ENCODE measurements around the gene DAZAP1. TPM values are rescaled to one million over a fixed set of nuclear protein-coding genes. Genes with fewer than 3 reads are reported as not detected.

Gene DAZAP1
- total RNA-seq, 1 experiment from 2014 or later: 360 TPM

DNA sequence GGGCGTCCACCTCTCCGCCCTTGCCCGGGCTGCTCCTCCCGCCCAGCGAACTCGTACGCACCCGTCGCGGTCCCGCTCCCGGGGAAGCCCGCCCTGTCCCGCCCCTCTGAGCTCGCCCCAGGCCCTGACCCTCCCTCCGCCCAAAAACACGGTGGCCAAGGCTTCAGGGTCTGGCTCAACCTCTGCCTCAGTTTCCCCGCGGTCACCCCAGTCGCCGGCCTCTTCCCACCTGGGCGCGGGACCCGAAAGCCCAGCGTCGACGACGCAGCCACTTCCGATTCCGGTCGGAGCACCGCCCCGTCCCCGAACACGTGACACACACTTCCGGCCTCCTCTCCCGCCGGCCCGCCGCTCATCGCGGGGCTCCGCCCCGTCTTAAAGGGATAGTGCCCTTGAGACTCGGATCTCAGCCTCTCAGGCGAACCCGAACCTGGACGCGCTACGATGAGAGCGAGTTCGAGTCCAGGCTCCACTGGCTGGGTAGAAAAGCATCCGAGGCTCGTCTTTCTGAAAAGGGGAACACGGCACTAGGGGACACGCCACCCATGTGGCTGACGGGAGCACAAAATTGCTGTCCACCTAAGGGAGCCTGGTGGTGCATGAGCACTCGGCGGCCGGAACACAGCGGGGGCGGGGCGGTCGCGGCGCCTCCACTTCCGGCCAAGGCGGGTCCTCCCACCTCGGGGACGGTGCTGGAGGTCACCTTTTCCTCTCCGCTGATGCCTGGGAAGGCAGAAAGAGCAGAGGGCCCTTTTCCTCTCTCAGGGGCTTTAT is 71.7 kb downstream of the DAZAP1 start, which contains the start of gene C19orf25 (continued):
- no peak for TF ChIP-seq ZNF263 (CRISPR knock-in tag; IDR thresholded peaks at IDR 0.05; ENCODE audit: low read depth)
- no peak for TF ChIP-seq SMAD3 (CRISPR knock-in tag; IDR thresholded peaks at IDR 0.05; ENCODE audit: borderline replicate concordance)
- TF ChIP-seq ZNF219 (CRISPR knock-in tag; IDR thresholded peaks at IDR 0.05; ENCODE audit: borderline replicate concordance): no peak
- no peak for TF ChIP-seq NFE2L1 (CRISPR knock-in tag; IDR thresholded peaks at IDR 0.05)
- TF ChIP-seq, protein P1, sequence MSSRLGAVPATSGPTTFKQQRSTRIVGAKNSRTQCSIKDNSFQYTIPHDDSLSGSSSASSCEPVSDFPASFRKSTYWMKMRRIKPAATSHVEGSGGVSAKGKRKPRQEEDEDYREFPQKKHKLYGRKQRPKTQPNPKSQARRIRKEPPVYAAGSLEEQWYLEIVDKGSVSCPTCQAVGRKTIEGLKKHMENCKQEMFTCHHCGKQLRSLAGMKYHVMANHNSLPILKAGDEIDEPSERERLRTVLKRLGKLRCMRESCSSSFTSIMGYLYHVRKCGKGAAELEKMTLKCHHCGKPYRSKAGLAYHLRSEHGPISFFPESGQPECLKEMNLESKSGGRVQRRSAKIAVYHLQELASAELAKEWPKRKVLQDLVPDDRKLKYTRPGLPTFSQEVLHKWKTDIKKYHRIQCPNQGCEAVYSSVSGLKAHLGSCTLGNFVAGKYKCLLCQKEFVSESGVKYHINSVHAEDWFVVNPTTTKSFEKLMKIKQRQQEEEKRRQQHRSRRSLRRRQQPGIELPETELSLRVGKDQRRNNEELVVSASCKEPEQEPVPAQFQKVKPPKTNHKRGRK (CRISPR knock-in tag; IDR thresholded peaks at IDR 0.05; ENCODE audit: borderline replicate concordance): no peak
- TF ChIP-seq, protein P2, sequence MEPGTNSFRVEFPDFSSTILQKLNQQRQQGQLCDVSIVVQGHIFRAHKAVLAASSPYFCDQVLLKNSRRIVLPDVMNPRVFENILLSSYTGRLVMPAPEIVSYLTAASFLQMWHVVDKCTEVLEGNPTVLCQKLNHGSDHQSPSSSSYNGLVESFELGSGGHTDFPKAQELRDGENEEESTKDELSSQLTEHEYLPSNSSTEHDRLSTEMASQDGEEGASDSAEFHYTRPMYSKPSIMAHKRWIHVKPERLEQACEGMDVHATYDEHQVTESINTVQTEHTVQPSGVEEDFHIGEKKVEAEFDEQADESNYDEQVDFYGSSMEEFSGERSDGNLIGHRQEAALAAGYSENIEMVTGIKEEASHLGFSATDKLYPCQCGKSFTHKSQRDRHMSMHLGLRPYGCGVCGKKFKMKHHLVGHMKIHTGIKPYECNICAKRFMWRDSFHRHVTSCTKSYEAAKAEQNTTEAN (CRISPR knock-in tag; IDR thresholded peaks at IDR 0.05): no peak
- TF ChIP-seq, protein P3, sequence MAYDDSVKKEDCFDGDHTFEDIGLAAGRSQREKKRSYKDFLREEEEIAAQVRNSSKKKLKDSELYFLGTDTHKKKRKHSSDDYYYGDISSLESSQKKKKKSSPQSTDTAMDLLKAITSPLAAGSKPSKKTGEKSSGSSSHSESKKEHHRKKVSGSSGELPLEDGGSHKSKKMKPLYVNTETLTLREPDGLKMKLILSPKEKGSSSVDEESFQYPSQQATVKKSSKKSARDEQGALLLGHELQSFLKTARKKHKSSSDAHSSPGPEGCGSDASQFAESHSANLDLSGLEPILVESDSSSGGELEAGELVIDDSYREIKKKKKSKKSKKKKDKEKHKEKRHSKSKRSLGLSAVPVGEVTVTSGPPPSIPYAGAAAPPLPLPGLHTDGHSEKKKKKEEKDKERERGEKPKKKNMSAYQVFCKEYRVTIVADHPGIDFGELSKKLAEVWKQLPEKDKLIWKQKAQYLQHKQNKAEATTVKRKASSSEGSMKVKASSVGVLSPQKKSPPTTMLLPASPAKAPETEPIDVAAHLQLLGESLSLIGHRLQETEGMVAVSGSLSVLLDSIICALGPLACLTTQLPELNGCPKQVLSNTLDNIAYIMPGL (CRISPR knock-in tag; IDR thresholded peaks at IDR 0.05): 0 out of 2 replicates have a peak, but pooled peaks have one; percentile 50
- 0 out of 2 replicates have a peak, but pooled peaks have one; percentile 31 for TF ChIP-seq TP53 (CRISPR knock-in tag; IDR thresholded peaks at IDR 0.05)
- 0 out of 2 replicates have a peak, but pooled peaks have one; percentile 37 for TF ChIP-seq ZNF416 (CRISPR knock-in tag; IDR thresholded peaks at IDR 0.05)
- TF ChIP-seq PRRX2 (CRISPR knock-in tag; IDR thresholded peaks at IDR 0.05): no peak
- TF ChIP-seq ELF4 (CRISPR knock-in tag; IDR thresholded peaks at IDR 0.05; ENCODE audit: low read depth): no peak
- TF ChIP-seq, protein P4, sequence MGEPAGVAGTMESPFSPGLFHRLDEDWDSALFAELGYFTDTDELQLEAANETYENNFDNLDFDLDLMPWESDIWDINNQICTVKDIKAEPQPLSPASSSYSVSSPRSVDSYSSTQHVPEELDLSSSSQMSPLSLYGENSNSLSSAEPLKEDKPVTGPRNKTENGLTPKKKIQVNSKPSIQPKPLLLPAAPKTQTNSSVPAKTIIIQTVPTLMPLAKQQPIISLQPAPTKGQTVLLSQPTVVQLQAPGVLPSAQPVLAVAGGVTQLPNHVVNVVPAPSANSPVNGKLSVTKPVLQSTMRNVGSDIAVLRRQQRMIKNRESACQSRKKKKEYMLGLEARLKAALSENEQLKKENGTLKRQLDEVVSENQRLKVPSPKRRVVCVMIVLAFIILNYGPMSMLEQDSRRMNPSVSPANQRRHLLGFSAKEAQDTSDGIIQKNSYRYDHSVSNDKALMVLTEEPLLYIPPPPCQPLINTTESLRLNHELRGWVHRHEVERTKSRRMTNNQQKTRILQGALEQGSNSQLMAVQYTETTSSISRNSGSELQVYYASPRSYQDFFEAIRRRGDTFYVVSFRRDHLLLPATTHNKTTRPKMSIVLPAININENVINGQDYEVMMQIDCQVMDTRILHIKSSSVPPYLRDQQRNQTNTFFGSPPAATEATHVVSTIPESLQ (CRISPR knock-in tag; IDR thresholded peaks at IDR 0.05): no peak
- peak; percentile 59; the same call in 1 of the 2 replicates for TF ChIP-seq ESRRA (CRISPR knock-in tag; IDR thresholded peaks at IDR 0.05; ENCODE audit: borderline replicate concordance)
- TF ChIP-seq, protein P5, sequence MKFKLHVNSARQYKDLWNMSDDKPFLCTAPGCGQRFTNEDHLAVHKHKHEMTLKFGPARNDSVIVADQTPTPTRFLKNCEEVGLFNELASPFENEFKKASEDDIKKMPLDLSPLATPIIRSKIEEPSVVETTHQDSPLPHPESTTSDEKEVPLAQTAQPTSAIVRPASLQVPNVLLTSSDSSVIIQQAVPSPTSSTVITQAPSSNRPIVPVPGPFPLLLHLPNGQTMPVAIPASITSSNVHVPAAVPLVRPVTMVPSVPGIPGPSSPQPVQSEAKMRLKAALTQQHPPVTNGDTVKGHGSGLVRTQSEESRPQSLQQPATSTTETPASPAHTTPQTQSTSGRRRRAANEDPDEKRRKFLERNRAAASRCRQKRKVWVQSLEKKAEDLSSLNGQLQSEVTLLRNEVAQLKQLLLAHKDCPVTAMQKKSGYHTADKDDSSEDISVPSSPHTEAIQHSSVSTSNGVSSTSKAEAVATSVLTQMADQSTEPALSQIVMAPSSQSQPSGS (CRISPR knock-in tag; IDR thresholded peaks at IDR 0.05; ENCODE audit: borderline replicate concordance, low read depth): no peak
- peak; percentile 93 for TF ChIP-seq SP1 (CRISPR knock-in tag; conservative IDR thresholded peaks at IDR 0.05)
- TF ChIP-seq OVOL2 (CRISPR knock-in tag; IDR thresholded peaks at IDR 0.05; ENCODE audit: borderline replicate concordance): no peak
- TF ChIP-seq SMAD4 (CRISPR knock-in tag; IDR thresholded peaks at IDR 0.05): no peak
- TF ChIP-seq, protein P6, sequence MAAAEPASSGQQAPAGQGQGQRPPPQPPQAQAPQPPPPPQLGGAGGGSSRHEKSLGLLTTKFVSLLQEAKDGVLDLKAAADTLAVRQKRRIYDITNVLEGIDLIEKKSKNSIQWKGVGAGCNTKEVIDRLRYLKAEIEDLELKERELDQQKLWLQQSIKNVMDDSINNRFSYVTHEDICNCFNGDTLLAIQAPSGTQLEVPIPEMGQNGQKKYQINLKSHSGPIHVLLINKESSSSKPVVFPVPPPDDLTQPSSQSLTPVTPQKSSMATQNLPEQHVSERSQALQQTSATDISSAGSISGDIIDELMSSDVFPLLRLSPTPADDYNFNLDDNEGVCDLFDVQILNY (CRISPR knock-in tag; IDR thresholded peaks at IDR 0.05): peak; percentile 48; the same call in 1 of the 2 replicates
- TF ChIP-seq HMGA2 (CRISPR knock-in tag; IDR thresholded peaks at IDR 0.05): no peak
- no peak for TF ChIP-seq NR1H2 (CRISPR knock-in tag; IDR thresholded peaks at IDR 0.05)
- no peak for TF ChIP-seq NFYB (CRISPR knock-in tag; conservative IDR thresholded peaks at IDR 0.05; ENCODE audit: low read depth)
- TF ChIP-seq, protein P7, sequence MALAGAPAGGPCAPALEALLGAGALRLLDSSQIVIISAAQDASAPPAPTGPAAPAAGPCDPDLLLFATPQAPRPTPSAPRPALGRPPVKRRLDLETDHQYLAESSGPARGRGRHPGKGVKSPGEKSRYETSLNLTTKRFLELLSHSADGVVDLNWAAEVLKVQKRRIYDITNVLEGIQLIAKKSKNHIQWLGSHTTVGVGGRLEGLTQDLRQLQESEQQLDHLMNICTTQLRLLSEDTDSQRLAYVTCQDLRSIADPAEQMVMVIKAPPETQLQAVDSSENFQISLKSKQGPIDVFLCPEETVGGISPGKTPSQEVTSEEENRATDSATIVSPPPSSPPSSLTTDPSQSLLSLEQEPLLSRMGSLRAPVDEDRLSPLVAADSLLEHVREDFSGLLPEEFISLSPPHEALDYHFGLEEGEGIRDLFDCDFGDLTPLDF (CRISPR knock-in tag; IDR thresholded peaks at IDR 0.05): no peak
- 0 out of 2 replicates have a peak, but pooled peaks have one; percentile 48 for TF ChIP-seq ATF1 (CRISPR knock-in tag; IDR thresholded peaks at IDR 0.05)
- peak; percentile 40 for TF ChIP-seq ETV6 (CRISPR knock-in tag; IDR thresholded peaks at IDR 0.05)
- TF ChIP-seq, protein P8, sequence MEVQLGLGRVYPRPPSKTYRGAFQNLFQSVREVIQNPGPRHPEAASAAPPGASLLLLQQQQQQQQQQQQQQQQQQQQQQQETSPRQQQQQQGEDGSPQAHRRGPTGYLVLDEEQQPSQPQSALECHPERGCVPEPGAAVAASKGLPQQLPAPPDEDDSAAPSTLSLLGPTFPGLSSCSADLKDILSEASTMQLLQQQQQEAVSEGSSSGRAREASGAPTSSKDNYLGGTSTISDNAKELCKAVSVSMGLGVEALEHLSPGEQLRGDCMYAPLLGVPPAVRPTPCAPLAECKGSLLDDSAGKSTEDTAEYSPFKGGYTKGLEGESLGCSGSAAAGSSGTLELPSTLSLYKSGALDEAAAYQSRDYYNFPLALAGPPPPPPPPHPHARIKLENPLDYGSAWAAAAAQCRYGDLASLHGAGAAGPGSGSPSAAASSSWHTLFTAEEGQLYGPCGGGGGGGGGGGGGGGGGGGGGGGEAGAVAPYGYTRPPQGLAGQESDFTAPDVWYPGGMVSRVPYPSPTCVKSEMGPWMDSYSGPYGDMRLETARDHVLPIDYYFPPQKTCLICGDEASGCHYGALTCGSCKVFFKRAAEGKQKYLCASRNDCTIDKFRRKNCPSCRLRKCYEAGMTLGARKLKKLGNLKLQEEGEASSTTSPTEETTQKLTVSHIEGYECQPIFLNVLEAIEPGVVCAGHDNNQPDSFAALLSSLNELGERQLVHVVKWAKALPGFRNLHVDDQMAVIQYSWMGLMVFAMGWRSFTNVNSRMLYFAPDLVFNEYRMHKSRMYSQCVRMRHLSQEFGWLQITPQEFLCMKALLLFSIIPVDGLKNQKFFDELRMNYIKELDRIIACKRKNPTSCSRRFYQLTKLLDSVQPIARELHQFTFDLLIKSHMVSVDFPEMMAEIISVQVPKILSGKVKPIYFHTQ (CRISPR knock-in tag; IDR thresholded peaks at IDR 0.05): 0 out of 2 replicates have a peak, but pooled peaks have one; percentile 31
